ENCODE measurements around the gene CEP126.
A peak's percentile ranks its signal among the peaks of the same experiment; 100 is the strongest.

Gene CEP126

GRCh38 chr11:102047305-102047924, 132.6 kb downstream of the CEP126 start, which contains the start of gene CFAP300:
Gene CFAP300, plus strand, starts transcription at chr11:102047437. Its CDS starts 34 bp downstream, at chr11:102047471.
- WGBS, 2 experiments: 49 to 51% methylated on average over 45 of the region's 45 CpGs
- Histone ChIP-seq H3K4me1 (ENCODE audit: control insufficient read depth, insufficient read depth, low read length) (no peaks in the 10 kb centered on the region), H3K4me3 (ENCODE audit: insufficient read depth, low read depth, low read length) (peak within 1 kb of the TSS; percentile 34), H3K36me3 (ENCODE audit: control insufficient read depth, insufficient read depth, low read length) (no peaks in the 10 kb centered on the region), H3K9me3 (ENCODE audit: control insufficient read depth, low read length) (no peaks in the 10 kb centered on the region), H3K27me3 (ENCODE audit: control insufficient read depth, insufficient read depth, low read length, poor library complexity, severe bottlenecking) (no peaks in the 10 kb centered on the region), H3K27ac (ENCODE audit: insufficient read depth, low read depth, low read length, poor library complexity, severe bottlenecking) (no peak within 1 kb of the TSS)
